COLO668 (cell line): ENCODE results near the gene ITPK1.

Source experiments
- DNase-seq: peaks from one replicate; lab custom pipeline; 2025; ENCODE audit not compliant: unreplicated experiment; lab: John Stamatoyannopoulos, UW

Gene ITPK1

DNA sequence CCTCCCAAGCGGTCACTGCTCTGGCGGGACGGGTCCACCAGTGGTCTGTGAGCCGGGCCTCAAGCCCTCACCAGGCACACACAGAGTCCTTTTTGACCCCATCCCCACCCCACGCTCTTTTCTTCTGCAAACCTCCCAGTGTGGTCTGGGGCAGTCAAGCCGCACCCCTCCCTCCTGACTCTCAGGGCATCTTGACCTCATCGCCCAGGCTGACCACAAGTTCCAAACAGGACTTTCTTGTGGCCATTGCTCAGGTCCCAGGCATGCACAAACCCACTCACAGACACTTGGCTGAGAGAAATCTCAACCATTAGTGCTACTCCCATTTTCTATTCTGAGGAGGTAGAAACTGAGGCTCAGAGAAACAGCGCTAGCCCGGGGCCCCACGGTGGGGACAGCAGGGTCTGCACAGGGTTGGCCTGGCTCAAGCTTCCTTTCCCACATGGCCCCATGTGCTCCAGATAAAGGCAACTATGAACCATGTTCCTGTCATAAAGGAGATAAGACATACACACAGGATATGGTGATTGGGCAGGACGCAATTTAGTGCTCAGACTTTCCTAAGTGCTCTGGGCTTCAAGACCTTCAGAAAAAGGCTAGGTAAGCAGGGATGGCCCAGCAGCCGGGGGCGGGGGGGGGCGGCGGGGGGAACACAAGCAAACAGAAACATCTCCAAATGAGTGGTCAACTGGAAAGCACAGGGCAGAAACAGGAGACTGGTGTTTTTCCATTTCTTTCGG is 69.6 kb downstream of the ITPK1 start:
- DNase-seq: no peak

DNA sequence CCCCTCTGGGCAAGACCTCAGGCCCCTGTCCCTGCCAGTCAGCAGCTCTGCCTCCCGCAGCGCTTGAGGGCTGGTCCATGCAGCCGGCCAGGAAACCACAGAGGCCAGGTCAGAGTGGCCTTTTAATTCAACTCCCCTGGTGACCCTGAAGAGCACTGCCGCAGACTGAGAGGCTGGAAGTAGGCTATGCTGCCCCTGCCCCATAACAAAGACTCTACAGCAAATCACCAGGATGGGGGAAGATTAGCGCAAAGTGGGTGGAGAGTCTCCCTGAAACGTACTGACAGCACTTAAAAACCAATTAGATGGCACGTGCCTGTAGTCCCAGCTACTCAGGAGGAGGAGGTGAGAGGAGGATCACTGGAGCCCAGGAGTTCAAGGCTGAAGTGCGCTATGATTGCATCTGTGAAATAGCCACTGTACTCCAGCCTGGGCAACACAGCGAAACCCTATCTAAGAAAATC is 70.5 kb downstream of the ITPK1 start:
- DNase-seq: no peak

DNA sequence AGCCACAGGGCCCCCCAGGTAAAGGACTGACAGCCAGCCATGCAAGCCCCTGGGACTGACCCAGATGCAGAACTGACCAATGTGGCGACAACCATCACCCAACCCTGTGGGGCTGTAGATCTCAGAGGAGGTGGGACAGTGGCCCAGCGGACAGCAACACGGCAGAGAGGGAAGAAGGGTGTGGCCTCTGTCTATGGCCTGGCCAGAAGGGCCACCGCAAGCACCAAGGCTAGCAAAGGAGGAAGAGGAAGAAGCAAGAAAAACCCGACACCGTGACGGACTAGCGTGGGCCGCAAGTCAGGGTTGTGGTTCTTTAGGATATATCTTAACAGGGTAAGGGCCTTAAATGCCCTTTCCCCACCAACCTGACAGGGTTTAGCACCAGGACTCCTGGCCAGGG is 71.2 kb downstream of the ITPK1 start:
- no peak for DNase-seq

DNA sequence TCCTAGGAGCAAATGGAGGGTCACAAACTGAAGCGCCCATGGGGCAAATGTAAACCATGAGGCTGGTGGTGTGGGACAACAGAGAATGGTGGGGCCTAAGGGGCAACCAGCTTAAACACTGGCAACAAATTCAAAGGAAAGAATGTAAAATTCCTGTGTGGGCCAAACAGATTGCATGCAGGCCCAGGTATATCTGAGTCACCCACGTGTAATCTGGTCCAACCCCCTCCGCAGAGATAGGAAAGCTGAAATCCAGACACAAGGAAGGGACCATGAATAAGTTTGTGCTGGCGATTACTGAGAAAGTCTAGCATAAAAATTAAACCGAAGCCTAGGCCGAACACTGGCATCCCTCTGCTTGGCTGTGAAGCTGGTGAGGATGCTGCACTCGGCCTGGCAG is 71.6 kb downstream of the ITPK1 start:
- DNase-seq: no peak

DNA sequence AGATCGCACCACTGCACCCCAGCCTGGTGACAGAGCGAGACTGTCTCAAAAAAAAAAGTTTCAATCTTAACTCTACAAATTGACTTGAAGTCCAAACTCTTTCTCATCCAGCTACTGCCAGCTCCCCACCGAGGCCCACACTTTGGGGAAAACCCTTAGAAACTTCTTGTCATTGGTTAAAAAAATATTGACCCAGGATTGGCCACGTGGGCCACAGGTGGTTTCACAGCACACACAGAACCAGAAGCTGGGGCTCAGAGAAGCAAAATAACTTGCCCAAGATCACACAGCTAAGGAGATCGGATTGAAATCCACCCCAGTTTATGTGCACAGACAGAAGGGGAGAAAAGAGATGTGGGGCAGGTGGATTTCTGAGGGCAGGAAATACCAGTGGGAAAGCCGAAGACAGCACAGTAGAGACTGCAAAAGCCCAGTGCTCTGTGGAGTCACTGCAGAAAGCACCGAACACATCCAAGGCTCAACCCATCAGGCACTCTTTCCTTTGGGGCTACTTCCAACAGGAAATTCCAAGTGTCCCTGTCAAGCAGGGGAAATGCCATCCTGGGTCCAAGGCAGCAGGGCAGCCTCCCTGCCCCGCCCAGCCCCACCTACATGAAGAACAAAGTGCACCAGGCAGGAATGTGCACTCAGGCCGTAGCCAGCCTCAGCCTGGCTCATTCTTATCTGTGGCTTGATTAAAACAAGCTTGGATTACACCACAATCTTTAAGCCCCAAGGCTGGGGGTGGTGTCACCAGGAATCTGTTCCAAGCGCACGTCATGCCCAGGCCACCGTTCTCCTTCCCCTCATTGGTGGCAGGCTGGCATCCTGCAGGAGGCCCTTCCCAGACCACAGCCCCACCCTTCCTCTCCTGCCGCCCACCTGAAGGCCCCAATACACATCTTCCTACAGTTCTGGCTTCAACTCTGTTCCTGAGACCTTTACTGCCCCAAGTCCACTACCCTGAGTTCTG is 72.5 kb downstream of the ITPK1 start:
- no peak for DNase-seq

DNA sequence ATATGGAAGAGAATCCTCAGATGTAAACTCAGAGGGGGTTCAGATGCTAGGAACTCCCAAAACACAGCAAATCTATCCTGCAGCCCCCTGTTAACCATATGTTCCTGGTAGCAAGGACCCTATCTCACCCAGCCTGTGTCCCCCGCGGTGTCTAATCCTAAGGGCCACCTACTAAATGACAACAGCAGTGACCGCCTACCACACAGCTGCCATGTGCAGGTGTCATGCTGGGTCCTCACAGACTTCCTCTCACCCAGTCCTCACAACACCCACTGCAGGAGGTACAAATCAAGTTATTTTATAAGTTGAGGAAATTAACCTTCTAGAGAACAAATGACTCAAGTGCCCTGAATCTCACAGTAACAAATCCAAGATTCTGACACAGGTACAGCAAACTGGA is 73.9 kb downstream of the ITPK1 start:
- no peak for DNase-seq

DNA sequence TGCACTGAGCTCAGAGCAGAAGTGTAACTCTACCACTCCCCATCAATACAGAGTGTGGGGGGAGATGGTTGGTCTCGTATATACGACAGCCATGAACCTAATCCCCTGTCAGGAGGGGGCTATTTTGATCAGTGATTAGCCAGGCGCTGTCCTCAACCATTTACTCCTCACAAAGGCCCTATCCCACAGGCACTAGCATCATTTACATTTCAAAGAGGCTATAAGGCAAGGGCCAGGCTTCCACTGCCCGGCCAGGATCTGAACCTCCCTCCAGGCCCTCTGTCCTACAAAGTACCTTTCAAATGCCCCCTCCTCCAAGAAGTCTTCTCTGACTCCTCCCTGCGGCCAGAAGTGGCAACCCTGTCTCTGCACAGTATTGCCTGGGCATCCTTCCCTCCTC is 74.7 kb downstream of the ITPK1 start:
- no peak for DNase-seq

DNA sequence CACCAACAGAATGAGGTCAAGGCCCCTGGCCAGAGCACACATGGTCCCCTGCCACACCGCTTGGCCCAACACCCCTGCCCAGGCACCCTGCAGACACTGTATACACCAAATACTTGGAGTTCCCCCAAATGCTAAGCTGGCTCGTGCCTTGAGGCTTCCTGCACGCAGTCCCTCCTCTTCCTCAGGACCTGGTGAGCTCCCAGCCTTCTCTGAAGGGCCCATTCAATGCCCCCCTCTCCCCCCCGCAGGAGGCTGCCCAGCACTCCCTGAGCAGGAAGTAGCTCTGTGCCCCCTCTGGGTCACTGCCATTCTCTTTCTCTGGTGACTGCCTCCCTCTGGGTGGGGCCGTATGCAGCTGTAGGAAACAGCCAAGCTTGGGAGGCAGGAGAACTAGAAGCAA is 75.3 kb downstream of the ITPK1 start:
- DNase-seq: no peak

DNA sequence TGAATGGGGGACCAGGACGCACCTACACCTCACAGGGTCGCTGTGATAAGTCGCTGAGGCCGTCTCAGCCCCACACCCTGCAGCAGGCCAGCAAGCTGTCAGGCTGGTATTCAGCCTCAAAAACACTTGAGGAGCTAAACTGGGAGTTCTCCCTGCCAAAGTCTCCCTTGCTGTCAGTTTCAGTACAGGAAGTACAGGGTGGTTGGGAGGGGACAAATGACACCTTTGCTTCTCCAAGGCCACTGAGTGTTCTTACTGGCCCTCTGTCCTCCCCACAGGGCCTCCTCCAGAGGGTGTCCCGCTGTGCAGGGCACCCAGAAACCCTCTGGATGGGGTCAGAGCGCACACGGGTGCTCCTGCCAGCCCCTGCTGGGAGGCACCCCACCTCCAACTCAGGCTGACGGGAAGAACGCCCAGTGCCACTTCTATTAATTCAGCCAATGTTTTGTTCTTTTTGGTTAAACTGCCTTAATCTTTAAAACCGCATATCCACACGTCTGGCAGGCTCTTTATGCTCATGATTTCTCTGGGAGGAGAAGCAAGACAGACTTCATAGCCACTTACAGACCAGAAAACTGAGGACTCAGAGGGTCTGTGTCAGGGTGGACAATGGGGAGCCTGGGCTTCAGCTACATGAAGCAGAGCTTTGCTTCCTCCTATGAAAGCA is 75.9 kb downstream of the ITPK1 start:
- no peak for DNase-seq

DNA sequence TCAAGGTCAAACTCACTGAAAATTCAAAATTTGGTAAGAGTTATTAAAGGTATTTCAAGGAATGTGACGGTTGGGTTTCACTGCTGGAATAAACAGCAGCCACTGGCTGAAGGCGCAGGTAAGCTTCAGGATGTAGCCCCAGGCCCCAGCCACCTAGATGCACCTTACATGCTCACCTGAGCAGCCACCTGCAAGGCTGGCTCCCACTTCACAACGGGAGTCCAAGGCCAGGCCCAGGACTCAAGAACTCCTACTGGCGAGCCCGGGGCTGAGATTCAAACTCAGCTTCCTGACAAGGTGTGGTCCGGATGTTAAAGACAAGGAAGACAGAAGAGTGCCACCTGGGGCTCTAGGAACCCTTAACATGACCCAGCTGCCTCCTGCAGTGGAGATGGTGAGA is 78.4 kb downstream of the ITPK1 start:
- DNase-seq: no peak

DNA sequence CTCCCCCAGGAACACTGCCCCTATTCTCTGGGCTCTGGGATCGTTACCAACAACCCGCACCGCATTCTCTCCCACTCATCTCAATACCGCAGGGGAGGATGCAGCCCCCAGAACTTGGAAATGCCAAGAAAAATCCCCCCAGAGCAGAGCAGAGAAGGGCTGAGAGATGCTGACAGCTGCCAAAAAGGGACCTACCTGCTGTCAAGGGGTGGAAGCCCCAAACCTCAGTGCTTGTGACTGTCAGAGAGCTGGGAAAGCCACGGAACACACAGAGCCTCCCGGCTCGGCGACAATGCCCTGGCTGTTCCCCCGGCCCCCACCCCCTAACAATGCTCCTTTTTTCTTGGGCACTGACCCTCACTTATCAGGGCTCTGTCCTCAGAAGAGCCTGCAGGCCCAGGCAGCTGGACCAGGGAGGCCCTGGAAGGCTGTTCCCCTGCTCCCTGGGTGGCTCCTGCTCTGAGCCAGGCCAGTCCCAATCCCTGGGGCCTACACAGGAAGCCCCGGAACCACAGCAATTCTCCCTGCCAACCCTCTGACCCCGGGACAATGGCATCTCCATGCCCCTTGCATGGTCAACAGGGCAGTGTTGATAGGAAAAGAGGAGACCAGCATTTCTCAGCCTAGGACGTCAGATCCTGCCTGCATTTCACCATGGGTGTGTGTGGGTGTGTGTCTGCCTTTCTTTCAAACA is 78.9 kb downstream of the ITPK1 start:
- no peak for DNase-seq

DNA sequence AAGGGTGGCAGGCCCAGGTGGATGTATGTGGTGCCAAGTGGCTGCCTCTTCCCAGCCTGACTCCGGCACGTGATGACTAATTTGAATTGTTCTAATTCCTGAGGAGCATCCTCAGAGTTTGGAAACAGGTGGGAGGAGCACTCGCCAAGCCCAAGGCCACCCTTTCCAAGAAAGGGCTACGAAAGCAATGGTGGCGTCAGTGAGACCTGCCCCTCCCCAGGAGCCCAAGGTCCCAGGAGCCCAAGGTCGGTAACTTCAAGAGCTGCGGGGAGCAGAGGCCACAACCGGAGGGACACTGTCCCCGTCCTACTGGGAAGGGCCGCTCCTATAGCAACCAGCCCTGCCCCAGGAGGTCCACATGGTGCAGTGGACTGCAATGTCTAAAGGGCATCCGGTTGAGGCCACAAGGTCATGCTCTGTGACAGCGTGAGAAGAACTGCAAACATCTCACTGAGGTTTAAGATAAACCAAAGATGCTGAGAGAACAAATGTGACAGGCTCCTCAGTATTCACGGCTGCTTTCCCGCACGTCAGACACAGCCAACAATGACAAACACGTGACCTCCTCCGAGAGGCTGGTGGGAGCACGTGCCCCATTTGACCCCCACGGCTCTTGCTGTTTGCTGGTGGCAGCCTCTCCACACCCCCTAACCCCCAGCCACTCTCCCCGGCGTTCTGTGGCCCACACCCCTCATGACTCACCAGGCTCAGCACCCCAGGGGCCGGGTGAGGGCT is 79.6 kb downstream of the ITPK1 start:
- DNase-seq: no peak

DNA sequence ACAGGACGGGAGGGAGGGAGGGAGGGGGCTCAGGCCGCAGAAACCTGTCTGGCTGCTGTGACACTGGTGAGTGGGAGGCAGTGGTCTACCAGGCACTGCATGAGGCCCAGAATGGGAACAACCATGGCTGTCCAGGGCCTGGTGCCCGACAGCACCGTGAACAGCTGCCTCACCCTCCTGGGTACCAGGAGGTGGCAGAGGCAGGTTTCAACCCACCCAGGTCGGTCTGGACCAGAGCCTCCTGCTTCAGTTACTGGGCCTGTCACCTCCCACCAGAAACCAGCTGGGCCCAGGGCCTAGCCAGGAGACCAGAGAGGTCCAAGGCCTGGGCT is 80.2 kb downstream of the ITPK1 start:
- DNase-seq: no peak

DNA sequence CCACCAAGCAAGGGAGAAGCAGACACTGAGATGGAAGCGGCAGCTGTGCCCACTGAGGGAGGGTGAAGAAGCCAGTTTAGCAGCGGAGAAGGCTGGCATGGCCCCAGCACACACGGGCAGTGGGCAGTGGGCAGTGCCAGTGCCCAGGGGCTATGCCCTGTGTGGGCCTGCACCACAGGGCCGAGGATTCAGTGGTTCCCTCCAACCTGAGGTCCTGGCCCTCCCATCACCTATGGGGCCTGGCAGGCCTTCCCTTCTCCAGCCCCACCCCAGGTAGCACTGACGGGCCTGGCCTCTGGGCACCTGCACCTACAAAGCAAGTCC is 81.1 kb downstream of the ITPK1 start:
- no peak for DNase-seq

DNA sequence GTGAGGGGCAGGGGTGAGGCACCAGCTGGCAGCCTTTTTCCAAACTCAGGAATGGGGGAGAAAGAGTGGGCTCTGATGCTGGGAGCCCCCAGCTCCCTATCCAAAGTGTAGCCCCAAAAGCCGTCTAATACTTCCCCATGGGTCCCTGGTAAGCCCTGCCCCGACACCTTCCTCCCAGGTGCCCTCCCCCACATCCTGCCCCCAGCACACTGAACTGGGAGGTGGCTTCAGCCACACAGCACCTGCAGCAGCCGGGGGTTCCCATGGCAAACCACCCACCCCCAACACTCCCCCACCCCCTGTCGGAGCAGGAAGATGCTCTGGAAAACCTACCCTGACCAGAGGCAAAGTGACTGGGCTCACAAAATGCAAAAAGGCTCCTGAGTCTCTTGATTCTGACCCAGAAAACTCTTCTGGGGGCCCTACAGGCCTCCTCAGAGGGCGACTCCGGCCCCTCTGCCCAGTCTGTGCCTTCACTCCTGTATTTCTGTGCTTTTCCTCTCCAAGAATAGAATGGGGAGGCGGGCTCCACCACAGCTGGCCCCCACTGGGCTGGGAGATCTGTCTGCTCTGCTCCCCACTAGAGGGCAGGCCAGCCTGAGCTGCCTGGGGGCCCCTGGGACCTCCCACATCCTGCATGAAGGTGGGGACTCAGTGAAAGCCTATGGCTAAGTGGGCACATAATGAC is 81.6 kb downstream of the ITPK1 start:
- no peak for DNase-seq

DNA sequence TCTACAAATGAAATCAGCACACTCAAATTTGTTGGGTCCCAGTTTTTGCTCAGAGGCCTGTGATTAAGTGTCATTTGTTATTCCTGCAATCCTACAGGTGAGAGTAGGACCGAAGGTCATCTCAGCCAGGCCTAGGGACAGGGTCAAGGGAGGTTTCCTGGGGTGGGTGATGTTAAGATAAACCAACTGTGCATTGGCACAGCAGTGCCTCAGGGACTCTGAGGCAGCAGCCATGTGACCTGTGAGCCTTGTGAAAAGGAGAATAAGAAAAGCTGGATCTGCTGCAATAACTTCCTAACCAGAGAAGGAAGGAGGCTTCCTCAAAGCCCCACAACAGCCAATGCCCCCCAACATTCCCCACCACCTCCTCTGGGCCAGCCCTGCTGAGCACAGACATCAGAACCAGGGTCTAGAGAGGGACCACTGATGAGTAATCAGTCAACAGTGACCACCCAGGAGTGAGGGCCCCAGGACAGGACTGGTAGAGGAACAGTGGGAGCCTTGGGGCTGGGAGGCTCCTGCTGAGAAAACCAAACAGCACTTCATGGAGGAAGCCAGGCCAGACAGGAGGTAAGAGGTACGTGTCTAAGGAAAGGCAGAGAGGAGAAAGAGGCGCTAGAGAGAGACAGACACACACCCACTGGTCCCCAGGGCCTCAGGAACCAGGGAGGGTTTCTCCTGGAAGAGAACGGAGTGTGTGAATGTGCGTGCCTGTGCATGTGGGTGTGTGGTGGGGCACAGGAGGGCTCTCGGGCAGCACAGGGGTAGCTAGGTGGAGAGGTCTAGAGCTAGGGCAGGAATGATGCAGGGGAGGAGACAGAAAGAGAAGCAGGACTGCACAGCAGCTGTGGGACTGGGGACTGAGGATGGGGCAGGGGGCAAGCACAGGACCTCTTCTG is 82.4 kb downstream of the ITPK1 start:
- DNase-seq: no peak

DNA sequence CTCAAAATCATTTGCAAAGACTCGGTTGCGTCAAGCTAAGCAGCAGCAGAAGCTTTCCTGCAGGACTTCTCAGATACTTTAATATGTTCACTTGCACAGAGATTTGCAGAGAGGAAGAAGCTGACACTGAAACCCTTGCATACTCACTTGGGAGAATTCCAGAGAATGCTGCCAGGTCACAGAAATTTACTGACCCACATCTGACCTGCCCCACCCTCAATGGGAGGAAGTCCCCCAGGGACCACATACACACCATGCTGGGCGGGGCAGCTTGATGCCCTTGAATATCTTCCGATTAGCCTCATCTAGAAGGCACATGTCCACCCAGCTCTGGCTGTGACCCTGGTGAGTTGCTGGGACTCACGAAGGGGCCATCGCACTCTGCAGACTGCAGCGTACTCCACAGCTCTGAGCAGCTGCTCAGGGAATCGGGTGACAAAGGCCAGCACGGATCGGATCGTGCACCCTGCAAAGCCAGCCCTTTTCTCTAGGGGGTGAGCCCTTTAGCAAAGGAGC is 83.2 kb downstream of the ITPK1 start:
- no peak for DNase-seq

DNA sequence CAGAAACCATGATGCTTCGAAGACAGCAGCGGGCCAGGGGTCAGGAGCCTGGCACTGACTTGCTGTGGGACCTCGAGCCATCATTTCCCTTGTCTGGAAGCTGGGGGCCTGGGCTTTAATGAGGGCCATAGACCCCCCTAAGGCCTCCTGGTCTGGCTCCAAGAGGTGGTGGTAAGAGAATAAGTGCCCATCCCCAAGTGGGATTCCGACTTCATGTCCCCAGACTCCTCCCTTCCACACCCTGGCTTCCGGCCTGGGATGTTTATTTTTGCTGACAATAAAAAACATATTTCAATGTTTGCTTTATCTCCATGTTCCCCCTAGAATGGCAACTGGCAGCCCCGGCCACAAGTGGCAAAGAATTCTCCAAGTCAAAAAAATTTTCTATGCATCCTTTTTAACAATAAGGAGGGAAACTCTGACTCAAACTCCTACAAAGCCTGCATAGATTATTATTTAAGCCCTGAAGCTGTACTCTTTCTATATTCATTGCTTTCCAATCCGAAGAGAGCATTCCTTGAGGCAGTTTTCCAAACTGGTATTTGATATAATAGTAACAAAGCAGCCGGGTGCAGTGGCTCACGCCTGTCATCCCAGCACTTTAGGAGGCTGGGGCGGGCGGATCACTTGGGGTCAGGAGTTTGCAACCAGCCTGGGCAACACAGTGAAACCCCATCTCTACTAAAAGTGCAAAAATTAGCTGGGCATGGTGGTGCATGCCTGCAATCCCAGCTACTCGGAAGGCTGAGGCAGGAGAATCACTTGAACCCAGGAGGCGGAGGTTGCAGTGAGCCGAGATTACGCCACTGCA is 84.0 kb downstream of the ITPK1 start:
- DNase-seq: no peak
